CD4-positive, alpha-beta T cell treated with Interleukin-17A for 4 hours (primary cell): ENCODE data around the gene RYK.
"Not testable (repeated sequence)": the region's sequence is repeated elsewhere in the genome, so short reads cannot be mapped to it uniquely, and the experiment has no call there.

Experiments used
- DNase-seq: peaks from one replicate; pipeline ENCODE4 v3.0.0-alpha.2; 2020; ENCODE audit warnings: mixed read lengths

The RYK gene

GRCh38 chr3:134214239-134214638 lies 36.4 kb downstream of the RYK start:
- no peak for DNase-seq

GRCh38 chr3:134212967-134213665 lies 37.5 kb downstream of the RYK start:
- DNase-seq = peak; percentile 93

GRCh38 chr3:134211797-134212196 lies 38.9 kb downstream of the RYK start:
- no peak for DNase-seq

GRCh38 chr3:134205451-134205850 lies 45.2 kb downstream of the RYK start:
- DNase-seq = no peak

DNA sequence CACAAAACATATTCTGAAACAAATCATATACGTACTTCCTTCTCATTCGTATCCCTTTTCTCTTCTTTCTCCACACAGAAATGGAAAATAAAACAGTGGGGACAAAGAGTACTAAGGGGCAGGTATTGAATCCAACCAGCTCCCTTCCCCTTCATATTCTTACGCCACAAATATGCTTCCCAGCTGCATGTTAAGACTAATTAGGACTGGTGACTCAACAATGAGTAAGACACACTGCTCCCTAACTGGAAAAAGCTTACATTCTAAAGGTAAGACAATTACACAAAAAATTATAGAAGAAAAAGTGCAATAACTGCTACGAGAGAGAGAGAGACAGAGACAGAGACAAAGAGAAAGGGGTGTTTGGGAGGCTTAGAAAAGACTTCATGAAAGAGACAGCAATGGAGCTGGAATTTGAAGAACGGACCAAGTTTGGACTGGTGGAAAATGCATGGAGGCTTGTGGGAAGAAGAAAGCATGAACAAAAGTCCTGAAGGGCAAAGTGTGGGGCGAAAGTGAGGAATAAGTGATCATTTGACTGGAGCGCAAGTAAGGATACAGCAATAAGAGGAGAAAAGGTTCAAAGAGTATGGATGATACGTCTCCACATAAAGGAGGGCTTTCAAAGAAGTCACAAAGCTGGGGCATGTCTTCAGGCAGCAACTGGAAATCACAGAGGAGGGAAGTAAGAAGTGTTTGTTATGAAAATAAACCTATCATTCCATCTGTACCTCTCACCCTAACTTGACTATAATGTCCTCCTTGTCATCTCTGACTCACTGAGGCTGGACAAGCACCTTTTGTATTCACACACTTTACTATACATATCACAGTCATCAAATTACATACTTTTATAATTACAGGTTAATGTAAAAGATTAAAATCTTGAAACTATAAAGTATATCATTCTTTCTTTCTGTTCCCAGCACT lies 49.2 kb downstream of the RYK start:
- DNase-seq = no peak

- not testable (repeated sequence) for DNase-seq
These were observed 50.8 kb downstream of the RYK start for GRCh38 chr3:134199880-134200279.

DNA sequence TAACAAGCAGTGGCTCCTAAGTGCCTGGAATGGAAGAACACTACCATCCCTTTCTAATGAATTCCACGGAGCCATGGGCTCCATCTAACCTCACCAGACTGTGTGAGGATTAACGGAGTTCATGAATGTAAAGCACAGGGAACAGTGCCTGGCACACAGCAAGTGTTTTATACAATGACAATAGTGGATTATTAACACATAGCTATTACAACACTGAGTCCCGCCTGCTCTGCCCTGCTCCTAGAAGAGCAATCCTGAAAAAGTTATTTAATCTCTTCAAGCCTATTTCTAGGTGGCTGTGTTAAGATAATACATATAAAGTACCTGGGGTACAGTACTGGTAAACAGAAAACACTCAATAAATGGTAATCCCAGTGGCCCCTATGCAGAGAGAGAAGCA lies 51.4 kb downstream of the RYK start:
- no peak for DNase-seq

DNA sequence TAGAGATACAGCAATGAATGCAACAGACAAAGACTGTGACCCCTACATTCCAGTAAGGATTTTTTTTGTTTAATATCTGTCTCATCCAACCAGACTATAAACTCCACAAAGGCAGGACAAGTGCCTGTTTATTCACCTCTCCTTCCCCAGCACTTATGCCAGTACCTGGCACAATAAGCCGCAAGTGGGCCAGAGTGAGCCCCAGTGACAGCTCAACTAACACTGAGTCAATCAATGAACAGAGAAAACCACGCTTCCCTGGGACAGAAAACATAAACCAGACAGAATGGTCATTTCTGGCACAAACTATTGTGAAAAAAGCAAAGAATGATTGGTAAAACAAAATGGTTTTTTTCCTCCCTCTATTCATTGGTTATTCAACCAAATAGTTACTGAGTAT lies 52.2 kb downstream of the RYK start:
- no peak for DNase-seq

- no peak for DNase-seq
These were observed 52.9 kb downstream of the RYK start for GRCh38 chr3:134197681-134198261.

- no peak for DNase-seq
These were observed 56.4 kb downstream of the RYK start for GRCh38 chr3:134194247-134194646.

- no peak for DNase-seq
These were observed 60.4 kb downstream of the RYK start for GRCh38 chr3:134190250-134190649.

DNA sequence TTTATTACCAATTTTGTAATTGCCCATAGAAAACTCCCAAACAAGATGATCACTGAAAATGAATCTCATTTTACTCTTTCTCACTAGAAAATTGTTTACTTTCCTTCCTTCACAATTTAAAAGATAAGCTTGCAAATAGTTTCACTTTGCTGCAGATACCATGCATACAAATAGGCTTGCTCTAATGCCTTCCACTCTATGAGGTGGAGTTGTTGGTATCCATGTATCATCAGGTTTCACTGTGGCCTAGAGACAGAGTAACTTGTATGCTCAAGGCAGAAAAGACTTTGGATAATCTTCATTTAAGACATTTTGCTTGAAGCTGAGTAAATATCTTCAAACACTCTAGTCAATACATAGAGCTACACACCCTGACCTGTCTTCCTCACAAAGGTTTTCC lies 60.8 kb downstream of the RYK start:
- no peak for DNase-seq

DNA sequence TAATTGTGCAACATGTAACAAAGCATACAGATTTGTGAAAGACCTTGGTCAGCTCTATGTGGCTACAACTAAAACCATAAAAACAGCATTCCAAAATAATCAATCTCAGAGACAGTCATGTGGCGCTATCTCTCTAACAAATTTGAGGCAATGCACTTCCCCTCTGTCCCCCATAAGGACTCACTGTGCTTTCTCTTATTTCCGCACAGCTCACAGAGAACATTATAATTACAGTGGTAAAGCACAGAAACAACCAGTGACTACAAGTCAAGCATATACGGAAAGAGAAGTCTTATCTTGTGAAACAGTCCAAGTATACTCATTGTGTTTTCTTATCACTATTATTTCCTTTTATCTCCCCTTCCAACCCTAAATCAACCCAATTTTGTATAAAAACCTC lies 64.3 kb downstream of the RYK start:
- DNase-seq = no peak

DNA sequence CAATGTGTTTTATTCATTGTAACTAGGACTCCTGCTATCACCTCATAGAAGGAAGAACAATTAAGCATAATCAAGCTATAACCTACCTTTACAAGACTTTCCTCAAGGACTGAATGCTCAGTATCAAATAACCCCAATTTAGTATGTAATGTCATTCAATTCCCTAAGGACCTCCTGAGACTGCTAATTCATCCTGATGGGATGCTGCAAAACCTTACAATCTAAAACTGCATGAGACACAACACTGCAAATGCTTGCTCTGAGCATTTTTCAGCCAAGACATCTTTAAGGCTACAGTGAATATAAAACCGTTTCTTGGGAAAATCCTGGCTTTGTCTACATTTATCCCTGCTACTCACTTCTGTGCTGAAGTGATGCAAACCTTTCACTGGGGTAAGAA lies 69.9 kb downstream of the RYK start:
- DNase-seq = no peak

- DNase-seq = no peak
These were observed 71.2 kb downstream of the RYK start for GRCh38 chr3:134179508-134179907.

DNA sequence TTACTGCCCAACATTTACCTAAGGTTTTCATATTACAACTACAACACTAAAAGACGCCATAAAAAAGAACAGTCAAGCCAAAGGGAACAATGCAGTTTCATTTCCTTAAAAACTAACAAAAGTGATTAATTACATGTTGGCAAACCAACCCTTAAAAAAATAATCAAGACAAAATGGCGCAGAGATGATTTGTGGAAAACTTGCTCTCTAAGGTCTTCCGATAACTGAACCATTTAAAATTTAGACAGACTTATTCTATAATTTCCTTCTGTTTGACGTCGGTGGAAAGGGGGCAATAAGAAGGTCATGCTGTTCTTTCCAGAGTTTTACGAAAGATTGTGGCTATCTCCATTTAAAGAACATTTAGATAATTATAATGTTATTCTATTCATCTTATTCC lies 87.6 kb downstream of the RYK start:
- DNase-seq = no peak

GRCh38 chr3:134161898-134162615 lies 88.6 kb downstream of the RYK start:
- no peak for DNase-seq

GRCh38 chr3:134155446-134155845 lies 95.2 kb downstream of the RYK start:
- no peak for DNase-seq

- DNase-seq = no peak
These were observed 96.9 kb downstream of the RYK start for GRCh38 chr3:134153761-134154160.

- no peak for DNase-seq
These were observed 100.2 kb downstream of the RYK start for GRCh38 chr3:134150476-134150875.

DNA sequence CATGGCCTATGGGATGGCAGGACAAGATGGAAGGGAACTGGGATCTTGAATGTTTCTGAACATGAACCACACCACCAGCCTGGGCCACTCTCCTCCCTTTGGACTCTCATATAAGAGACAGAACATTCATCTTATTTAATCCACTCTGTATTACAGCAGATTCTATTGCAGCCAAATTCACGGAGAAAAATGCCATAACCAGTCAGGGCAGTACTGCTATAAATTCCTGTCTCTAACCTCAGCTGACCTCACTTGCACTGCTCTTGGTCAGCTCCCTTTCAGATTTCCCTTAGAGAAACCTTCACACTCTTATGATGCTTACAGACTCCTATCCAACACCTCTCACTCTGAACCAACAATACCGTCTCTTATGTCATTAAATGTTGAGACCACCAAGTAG lies 101.4 kb downstream of the RYK start:
- no peak for DNase-seq

GRCh38 chr3:134148534-134148933 lies 102.1 kb downstream of the RYK start:
- no peak for DNase-seq

- DNase-seq = no peak
These were observed 103.2 kb downstream of the RYK start for GRCh38 chr3:134147411-134147810.
